Spleen (tissue), 11 donors: ENCODE data around the gene ZNF385B. TPM values are rescaled to one million over a fixed set of nuclear protein-coding genes. Genes with fewer than 3 reads are reported as not detected.

Source experiments
- DNase-seq: peaks from one replicate; pipeline ENCODE4 v3.0.0-alpha.2; 2020
- H3K27ac ChIP-seq, 8 donors: fragments of 200-600 bp; sonication (generic) in 7 of 8; 1 replicate in 4 of 8; 2 replicates in 4 of 8; pipeline versions ENCODE4 v1.5.0 to v1.8.0; 2016 to 2021; ENCODE audit warnings: inconsistent platforms in 4 of 8, mild to moderate bottlenecking in 4 of 8, moderate library complexity in 1 of 8
- H3K27me3 ChIP-seq, 7 donors: fragments of 200-600 bp; sonication (generic) in 6 of 7; replicated peaks in 1 of 7; 1 replicate in 4 of 7; 2 replicates in 3 of 7; pipeline versions ENCODE4 v1.5.0 to v1.8.0; 2016 to 2021; ENCODE audit warnings: inconsistent platforms in 3 of 7, mild to moderate bottlenecking in 1 of 7
- H3K36me3 ChIP-seq, 6 donors: fragments of 200-600 bp; sonication (generic) in 5 of 6; 1 replicate in 4 of 6; 2 replicates in 2 of 6; pipeline versions ENCODE4 v1.5.0 to v1.8.0; 2016 to 2021; ENCODE audit warnings: inconsistent platforms in 2 of 6
- H3K4me1 ChIP-seq, 6 donors: fragments of 200-600 bp; sonication (generic) in 5 of 6; 1 replicate in 3 of 6; 2 replicates in 3 of 6; pipeline versions ENCODE4 v1.5.0 to v1.8.0; 2016 to 2021; ENCODE audit warnings: inconsistent platforms in 3 of 6
- H3K4me3 ChIP-seq, 8 donors: fragments of 200-600 bp; sonication (generic) in 7 of 8; 1 replicate in 4 of 8; 2 replicates in 4 of 8; pipeline versions ENCODE4 v1.5.0 to v1.8.0; 2016 to 2021; ENCODE audit warnings: inconsistent platforms in 4 of 8, mild to moderate bottlenecking in 4 of 8, moderate library complexity in 2 of 8
- H3K9me3 ChIP-seq, 8 donors: fragments of 200-600 bp; sonication (generic) in 7 of 8; 1 replicate in 4 of 8; 2 replicates in 4 of 8; pipeline versions ENCODE4 v1.5.0 to v1.8.0; 2016 to 2021; ENCODE audit warnings: inconsistent platforms in 4 of 8
- CTCF ChIP-seq, 11 experiments: fragments of 200-600 bp in 7 of 11; fragments of 450-650 bp in 4 of 11; sonication (generic) in 4 of 11; IDR thresholded peaks in 8 of 11; conservative IDR thresholded peaks in 3 of 11; 1 replicate in 7 of 11; 2 replicates in 4 of 11; pipeline versions ENCODE4 v1.4.0 to v1.8.0; 2016 to 2021; ENCODE audit warnings: antibody characterized with exemption in 11 of 11, inconsistent platforms in 4 of 11, mild to moderate bottlenecking in 1 of 11
- POLR2A ChIP-seq, 3 donors: fragments of 450-650 bp; IDR thresholded peaks; one replicate each; pipeline ENCODE4 v1.5.1; 2017; ENCODE audit warnings: antibody characterized with exemption in 3 of 3, mild to moderate bottlenecking in 1 of 3
- POLR2AphosphoS5 ChIP-seq, 3 donors: sonication (generic); formaldehyde crosslinking; IDR thresholded peaks; one replicate each; pipeline ENCODE4 v1.5.1; 2017; ENCODE audit warnings: antibody characterized with exemption in 3 of 3
- WGBS, 5 donors: extraction: QIAGEN DNeasy Blood & Tissue Kit in 3 of 5; methylation state at CpG; one replicate each; pipeline versions ENCODE4 v1.1.5 to v1.1.7; 2013 to 2018; 5-methylcytosine and 5-hydroxymethylcytosine counted together
- intact Hi-C: fragments of 100-400 bp; cut with DNase I; formaldehyde crosslinking; loops from one replicate; pipeline ENCODE4 v1.15.0; 2023; ENCODE audit warnings: low total_unique reads
- polyA plus RNA-seq, 3 donors: library from polyadenylated mRNA; stranded (reverse); fragments of 200-250 nt; gene quantifications; one replicate each; pipeline ENCODE4 v1.2.1, GENCODE V29; 2013
- total RNA-seq, 7 donors: library from RNA; depleted of rRNA in 3 of 7; stranded (reverse); fragments of >200 nt in 3 of 7; fragmentation: NEBNext Ultra II Directional in 4 of 7; extraction: Animal tissue kit (Norgen Biotek cat#: 25700) in 4 of 7; gene quantifications; one replicate each; pipeline versions ENCODE4 v1.1.0 to v1.2.1, GENCODE V29; 2016 to 2021
- donor health status: healthy with polysubstance abuse.
- donor health status: DM: no; HTN: no; CAD: no; lungs with moderate emphysema.
- donor health status: DM: no; HTN: no; CAD: no.
- donor health status: Bipolar disorder and iron deficiency.
- donor health status: healthy.
- donor health status: DM: no; HTN: no; CAD: no.
- donor health status: DM: yes; HTN: yes; CAD: no.

The ZNF385B gene
- total and polyA plus RNA-seq, 10 donors = 0.03 to 4.3 (median 0.37) TPM; not detected in 3

GRCh38 chr2:179554639-179555386, 306.6 kb downstream of the ZNF385B start:
- 81 to 91% (median 86%) methylated on average over 4 of the region's 4 CpGs for WGBS, 5 donors
- intact Hi-C loops = no loop called here
- no peak overlapping the region for H3K27ac ChIP-seq
- H3K4me3 ChIP-seq = no peak overlapping the region
- no peaks in the 10 kb centered on the region for H3K4me1 ChIP-seq
- DNase-seq = no peak
- H3K27me3 ChIP-seq = no peaks in the 10 kb centered on the region
- TF ChIP-seq CTCF (IDR thresholded peaks at IDR 0.05 in 8 of 11, conservative IDR thresholded peaks at IDR 0.05 in 3 of 11) (no peak), POLR2AphosphoS5 (IDR thresholded peaks at IDR 0.05) (no peak), POLR2A (IDR thresholded peaks at IDR 0.05) (no peak)
- no peaks in the 10 kb centered on the region for H3K9me3 ChIP-seq
- H3K36me3 ChIP-seq = no peaks in the 10 kb centered on the region

GRCh38 chr2:179553382-179553781, 308.0 kb downstream of the ZNF385B start:
- TF ChIP-seq CTCF (IDR thresholded peaks at IDR 0.05 in 8 of 11, conservative IDR thresholded peaks at IDR 0.05 in 3 of 11) (no peak), POLR2A (IDR thresholded peaks at IDR 0.05) (no peak), POLR2AphosphoS5 (IDR thresholded peaks at IDR 0.05) (no peak)
- Histone ChIP-seq H3K9me3 (no peaks in the 10 kb centered on the region), H3K4me3 (no peak overlapping the region), H3K36me3 (no peaks in the 10 kb centered on the region), H3K27ac (no peak overlapping the region), H3K27me3 (no peaks in the 10 kb centered on the region), H3K4me1 (no peaks in the 10 kb centered on the region)
- intact Hi-C loops = no loop called here
- 81 to 93% (median 86%) methylated on average over 3 of the region's 3 CpGs for WGBS, 5 donors
- no peak for DNase-seq

- Histone ChIP-seq H3K27ac (no peak overlapping the region), H3K4me1 (no peaks in the 10 kb centered on the region), H3K36me3 (no peaks in the 10 kb centered on the region), H3K9me3 (no peaks in the 10 kb centered on the region), H3K4me3 (no peak overlapping the region), H3K27me3 (no peaks in the 10 kb centered on the region)
- TF ChIP-seq CTCF (IDR thresholded peaks at IDR 0.05 in 8 of 11, conservative IDR thresholded peaks at IDR 0.05 in 3 of 11) (no peak), POLR2AphosphoS5 (IDR thresholded peaks at IDR 0.05) (no peak), POLR2A (IDR thresholded peaks at IDR 0.05) (no peak)
- WGBS, 5 donors = 64 to 79% (median 77%) methylated on average over 1 of the region's 1 CpG
- intact Hi-C loops = no loop called here
- DNase-seq = no peak
These were observed 309.8 kb downstream of the ZNF385B start for GRCh38 chr2:179551539-179552045.

GRCh38 chr2:179550849-179551248, 310.6 kb downstream of the ZNF385B start:
- Histone ChIP-seq H3K4me3 (no peak overlapping the region), H3K9me3 (no peaks in the 10 kb centered on the region), H3K4me1 (no peaks in the 10 kb centered on the region), H3K27ac (no peak overlapping the region), H3K36me3 (no peaks in the 10 kb centered on the region), H3K27me3 (no peaks in the 10 kb centered on the region)
- intact Hi-C loops = no loop called here
- TF ChIP-seq CTCF (IDR thresholded peaks at IDR 0.05 in 8 of 11, conservative IDR thresholded peaks at IDR 0.05 in 3 of 11) (no peak), POLR2AphosphoS5 (IDR thresholded peaks at IDR 0.05) (no peak), POLR2A (IDR thresholded peaks at IDR 0.05) (no peak)
- DNase-seq = no peak
- WGBS, 5 donors = 76 to 89% (median 82%) methylated on average over 4 of the region's 4 CpGs
